CD4-positive, alpha-beta T cell treated with Interferon alpha-2 for 1 hour (primary cell): ENCODE results near the gene AATK.

Experiments used
- DNase-seq, 2 donors: peaks; one replicate each; pipeline ENCODE4 v3.0.0-alpha.2; 2020 to 2022

The AATK gene

GRCh38 chr17:81068411-81069134, 97.4 kb downstream of the AATK start:
- DNase-seq = no peak

GRCh38 chr17:81067391-81067811, 98.6 kb downstream of the AATK start:
- no peak for DNase-seq
